Stimulated activated CD4-positive, alpha-beta T cell treated with anti-CD3 and anti-CD28 coated beads, Interleukin-12 subunit alpha, Interleukin-12 subunit beta, amount 100 ng/mL, for 4 hours (primary cell): ENCODE results near the gene ERF.

ENCODE experiments used
- DNase-seq: peaks from one replicate; pipeline ENCODE4 v3.0.0-alpha.2; 2020

ERF gene

GRCh38 chr19:42206871-42207755 is 47.8 kb downstream of the ERF start:
- no peak for DNase-seq

GRCh38 chr19:42204664-42205063 is 50.3 kb downstream of the ERF start:
- no peak for DNase-seq

GRCh38 chr19:42203700-42204099 is 51.2 kb downstream of the ERF start:
- DNase-seq, result no peak

- no peak for DNase-seq
These were observed 52.5 kb downstream of the ERF start for GRCh38 chr19:42202290-42202880.

GRCh38 chr19:42201489-42202289 is 53.2 kb downstream of the ERF start:
- DNase-seq, result no peak

GRCh38 chr19:42200116-42200715 is 54.7 kb downstream of the ERF start:
- DNase-seq, result no peak

- no peak for DNase-seq
These were observed 55.4 kb downstream of the ERF start for GRCh38 chr19:42199440-42200115.

- DNase-seq, result no peak
These were observed 56.1 kb downstream of the ERF start for GRCh38 chr19:42198676-42199439.
